Measurements from ENCODE around the gene KLK8. TPM values are rescaled to one million over a fixed set of nuclear protein-coding genes. Genes with fewer than 3 reads are reported as not detected.
"Not testable (repeated sequence)": the region's sequence is repeated elsewhere in the genome, so short reads cannot be mapped to it uniquely, and the experiment has no call there.

Gene KLK8
- total RNA-seq, 1 donor from 2014 or later, result not detected

GRCh38 chr19:50984416-50984815 lies 17.0 kb downstream of the KLK8 start:
- not testable (repeated sequence) for DNase-seq (ENCODE audit: extremely low read depth, low read depth, low spot score)

GRCh38 chr19:50983625-50984292 lies 17.6 kb downstream of the KLK8 start, which contains the start of gene KLK7:
Gene KLK7, minus strand, starts transcription at chr19:50983917. Its CDS starts 1,518 bp downstream, at chr19:50982399.
- no peak for DNase-seq (ENCODE audit: extremely low read depth, low read depth, low spot score)

GRCh38 chr19:50982186-50982585 lies 19.2 kb downstream of the KLK8 start:
- DNase-seq (ENCODE audit: extremely low read depth, low read depth, low spot score), result no peak

- DNase-seq (ENCODE audit: extremely low read depth, low read depth, low spot score), result no peak
Observed at GRCh38 chr19:50981587-50982146, 19.7 kb downstream of the KLK8 start.

- DNase-seq (ENCODE audit: extremely low read depth, low read depth, low spot score), result no peak
Observed at GRCh38 chr19:50980208-50980607, 21.2 kb downstream of the KLK8 start.

GRCh38 chr19:50979758-50980157 lies 21.6 kb downstream of the KLK8 start:
- DNase-seq (ENCODE audit: extremely low read depth, low read depth, low spot score), result no peak

GRCh38 chr19:50978772-50979390 lies 22.5 kb downstream of the KLK8 start:
- no peak for DNase-seq (ENCODE audit: extremely low read depth, low read depth, low spot score)

GRCh38 chr19:50977626-50978025 lies 23.8 kb downstream of the KLK8 start:
- no peak for DNase-seq (ENCODE audit: extremely low read depth, low read depth, low spot score)

- DNase-seq (ENCODE audit: extremely low read depth, low read depth, low spot score), result no peak
Observed at GRCh38 chr19:50975766-50976165, 25.6 kb downstream of the KLK8 start.

- DNase-seq (ENCODE audit: extremely low read depth, low read depth, low spot score), result no peak
Observed at GRCh38 chr19:50974702-50975556, 26.5 kb downstream of the KLK8 start.

GRCh38 chr19:50972795-50973376 lies 28.5 kb downstream of the KLK8 start:
- DNase-seq (ENCODE audit: extremely low read depth, low read depth, low spot score), result no peak

GRCh38 chr19:50969810-50970209 lies 31.6 kb downstream of the KLK8 start:
- DNase-seq (ENCODE audit: extremely low read depth, low read depth, low spot score), result not testable (repeated sequence)

GRCh38 chr19:50969413-50969760 lies 32.0 kb downstream of the KLK8 start, which contains the start of gene KLK6:
Gene KLK6, minus strand, starts transcription at chr19:50969591. Its CDS starts 1,487 bp downstream, at chr19:50968104.
- DNase-seq (ENCODE audit: extremely low read depth, low read depth, low spot score), result no peak

GRCh38 chr19:50968716-50969412 lies 32.5 kb downstream of the KLK8 start:
- no peak for DNase-seq (ENCODE audit: extremely low read depth, low read depth, low spot score)

- no peak for DNase-seq (ENCODE audit: extremely low read depth, low read depth, low spot score)
Observed at GRCh38 chr19:50967929-50968715, 33.3 kb downstream of the KLK8 start.

GRCh38 chr19:50964266-50964665 lies 37.1 kb downstream of the KLK8 start:
- no peak for DNase-seq (ENCODE audit: extremely low read depth, low read depth, low spot score)

- no peak for DNase-seq (ENCODE audit: extremely low read depth, low read depth, low spot score)
Observed at GRCh38 chr19:50963381-50963780, 38.0 kb downstream of the KLK8 start.

- DNase-seq (ENCODE audit: extremely low read depth, low read depth, low spot score), result no peak
Observed at GRCh38 chr19:50962245-50962644, 39.2 kb downstream of the KLK8 start.

GRCh38 chr19:50959731-50960500 lies 41.5 kb downstream of the KLK8 start:
- DNase-seq (ENCODE audit: extremely low read depth, low read depth, low spot score), result no peak
